PFSK-1 (cell line): ENCODE measurements around the gene GRB2.

ENCODE experiments used
- FOXP2 ChIP-seq: optimal IDR thresholded peaks from 2 replicates; pipeline ENCODE3; 2011; ENCODE audit warnings: borderline replicate concordance, control low read depth, inconsistent platforms; ENCODE audit not compliant: insufficient read depth; ENCODE audit errors: extremely low read length, extremely low read depth
- POLR2AphosphoS5 ChIP-seq: IDR thresholded peaks from 2 replicates; pipeline ENCODE4 v1.6.1; 2012; ENCODE audit warnings: low read depth, mild to moderate bottlenecking, control low read depth, low read length, moderate library complexity
- SIN3A ChIP-seq: IDR thresholded peaks from 2 replicates; pipeline ENCODE4 v1.6.1; 2012; ENCODE audit warnings: mild to moderate bottlenecking, low read length, moderate library complexity, borderline replicate concordance; ENCODE audit not compliant: insufficient read depth

DNA sequence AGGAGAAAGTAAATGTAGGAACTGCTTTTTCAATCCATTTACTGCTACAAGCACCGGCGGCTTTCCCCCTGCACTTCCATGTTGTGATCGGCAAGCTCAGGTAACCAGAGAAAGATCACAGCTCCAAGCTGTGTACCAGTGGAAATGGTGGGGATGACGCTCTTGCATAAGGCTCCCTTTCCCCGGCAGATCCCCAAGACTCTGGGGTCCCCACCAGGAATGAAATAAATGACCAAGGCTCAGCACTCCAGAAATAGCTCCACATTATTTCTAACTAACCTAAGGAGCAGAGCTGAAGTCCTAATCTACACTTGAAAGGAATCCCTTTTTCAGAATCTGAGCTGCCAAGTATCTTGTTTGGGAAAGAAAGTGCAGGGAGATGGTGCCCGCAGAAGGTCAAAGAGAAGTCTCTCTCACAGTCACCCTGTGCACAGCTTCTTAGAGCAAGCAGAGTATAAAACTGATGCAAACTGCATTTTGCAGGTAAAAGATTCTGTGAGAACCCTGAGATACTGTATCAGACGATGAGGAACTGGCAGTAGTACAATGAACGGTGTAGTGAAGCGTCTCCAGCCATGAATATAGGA lies 11.1 kb downstream of the GRB2 start:
- TF ChIP-seq POLR2AphosphoS5, result no peak
- TF ChIP-seq FOXP2, result no peak
- no peak for TF ChIP-seq SIN3A
